GM19351 (cell line): Measurements from ENCODE around the gene SCN4A.
A peak's percentile ranks its signal among the peaks of the same experiment; 100 is the strongest.

Experiments
- ATAC-seq: cut with Tn5 transposase; IDR thresholded peaks from one replicate; pipeline ENCODE4 v1.9.1; 2021; ENCODE audit warnings: mild to moderate bottlenecking, moderate library complexity; ENCODE audit not compliant: unreplicated experiment

Gene SCN4A

GRCh38 chr17:63960006-63960405 lies 12.7 kb downstream of the SCN4A start:
- no peak for ATAC-seq

DNA sequence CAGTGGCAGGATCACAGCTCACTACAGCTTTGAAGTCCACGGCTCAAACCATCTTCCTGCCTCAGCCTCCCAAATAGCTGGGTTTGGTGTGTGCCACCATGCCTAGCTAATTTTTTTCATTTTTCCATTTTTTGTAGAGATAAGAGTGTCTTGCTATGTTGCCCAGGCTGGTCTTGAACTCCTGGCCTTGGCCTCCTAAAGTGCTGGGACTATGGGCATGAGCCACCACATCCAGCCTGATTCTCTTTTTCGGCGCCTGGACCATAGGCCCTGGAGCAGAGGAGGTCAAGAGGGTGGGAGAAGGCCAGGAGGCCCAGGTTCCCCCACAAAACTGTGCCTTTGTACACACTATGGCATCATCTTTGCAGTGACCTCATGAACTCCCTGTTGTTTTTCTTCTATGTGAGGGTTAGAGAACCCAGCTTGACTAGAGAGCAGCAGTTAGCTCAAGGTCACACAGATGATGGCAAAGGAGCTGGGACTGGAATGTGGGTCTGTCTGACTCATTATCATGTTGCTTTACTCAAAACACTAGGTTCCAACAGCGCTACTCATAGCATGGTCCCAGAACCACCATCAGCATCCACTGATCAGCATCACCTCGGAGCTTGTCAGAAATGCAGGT lies 16.3 kb downstream of the SCN4A start:
- ATAC-seq, result no peak

DNA sequence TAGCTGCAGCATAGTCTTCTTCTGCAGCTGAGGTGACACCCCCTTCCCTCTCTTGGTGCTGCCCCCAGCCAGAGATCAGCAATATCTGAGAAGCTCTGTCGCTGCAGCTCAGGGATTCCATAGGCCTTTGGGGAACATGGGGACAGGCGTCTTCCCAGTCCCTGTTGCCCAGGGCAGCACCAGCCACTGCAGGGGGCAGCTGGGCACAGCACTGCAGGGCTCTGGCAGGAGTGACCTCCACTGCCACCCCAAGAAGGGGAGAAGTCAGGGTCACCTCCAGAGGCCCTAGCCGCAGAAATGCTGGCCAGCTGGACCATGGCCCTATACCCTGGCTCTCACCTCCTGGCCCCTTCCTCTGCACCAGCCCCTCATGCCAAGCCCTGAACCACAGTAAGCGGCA lies 16.9 kb downstream of the SCN4A start:
- no peak for ATAC-seq

DNA sequence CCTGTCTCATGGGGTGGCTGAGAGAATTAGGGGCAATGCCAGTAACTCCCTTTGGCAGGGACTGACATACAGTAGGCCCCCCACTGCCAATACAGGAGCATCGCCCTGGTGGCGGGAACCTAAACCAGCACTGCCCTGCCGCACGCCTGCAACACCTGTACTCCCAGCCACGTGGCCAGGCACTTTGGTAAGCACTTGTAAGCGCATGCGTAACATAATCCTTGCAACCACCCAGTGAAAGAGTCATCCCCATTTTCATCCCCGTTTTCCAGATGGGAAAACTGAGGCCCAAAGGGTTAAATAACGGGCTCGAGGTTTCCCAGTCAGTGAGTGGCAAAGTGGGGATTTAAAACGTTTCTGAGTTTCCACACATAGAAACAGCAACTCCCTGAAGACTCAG lies 17.5 kb downstream of the SCN4A start:
- ATAC-seq, result no peak

DNA sequence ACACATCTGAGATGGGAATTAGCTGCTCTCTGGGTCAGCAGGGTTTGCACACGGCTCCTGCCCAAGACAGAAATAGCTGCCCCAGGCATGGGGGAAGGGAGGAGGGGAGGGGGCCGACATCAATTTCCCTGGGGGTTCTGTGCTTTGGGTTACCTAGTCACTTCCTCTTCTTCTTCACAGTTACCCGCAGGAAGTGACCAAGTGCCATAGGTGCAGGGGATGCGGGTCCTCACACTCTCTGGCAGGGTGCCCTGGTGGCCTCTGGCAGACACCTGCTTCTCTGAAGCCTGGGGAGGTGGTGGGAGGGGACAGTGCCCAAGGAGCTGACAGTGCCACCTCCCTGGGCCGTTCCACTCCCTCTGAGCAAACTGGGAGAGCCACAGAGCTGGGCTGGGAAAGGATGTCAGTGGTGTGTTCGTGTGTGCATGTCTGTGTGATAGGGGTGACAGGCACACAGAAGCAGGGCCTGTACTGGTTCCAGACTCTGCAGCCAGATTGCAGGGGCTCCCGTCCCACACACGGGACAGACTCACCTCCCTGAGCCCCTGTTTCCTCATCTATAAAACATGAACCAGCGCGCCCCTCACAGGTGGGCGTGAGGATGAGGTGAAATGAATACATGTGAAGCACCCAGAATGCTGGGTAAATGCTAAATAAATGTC lies 18.2 kb downstream of the SCN4A start:
- no peak for ATAC-seq

- no peak for ATAC-seq
These were observed 21.5 kb downstream of the SCN4A start for GRCh38 chr17:63950940-63951907.

- no peak for ATAC-seq
These were observed 23.0 kb downstream of the SCN4A start for GRCh38 chr17:63949576-63950250.

DNA sequence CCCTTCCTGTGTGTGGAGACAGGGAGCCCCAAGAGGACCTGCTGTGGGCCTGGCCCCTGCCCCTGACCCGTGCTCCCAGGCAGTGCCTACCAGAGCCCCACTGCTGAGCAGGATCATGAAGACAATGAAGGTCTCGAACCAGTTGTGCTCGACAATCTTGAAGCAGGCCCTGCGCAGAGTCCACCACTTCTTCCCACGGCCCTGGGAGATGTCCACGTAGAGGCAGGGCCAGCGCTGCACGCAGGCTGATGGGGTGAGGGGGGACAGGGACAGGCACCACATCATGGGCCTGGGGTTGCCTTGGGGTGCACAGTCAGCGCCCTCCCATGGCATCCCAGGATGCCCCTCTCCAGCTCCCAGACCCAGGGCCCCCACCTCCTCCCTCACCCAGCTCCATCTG lies 24.2 kb downstream of the SCN4A start:
- no peak for ATAC-seq

- ATAC-seq, result no peak
These were observed 24.9 kb downstream of the SCN4A start for GRCh38 chr17:63947711-63948330.

GRCh38 chr17:63946440-63947363 lies 26.0 kb downstream of the SCN4A start:
- ATAC-seq, result peak; percentile 83

GRCh38 chr17:63945784-63946439 lies 26.8 kb downstream of the SCN4A start:
- ATAC-seq, result peak; percentile 45

DNA sequence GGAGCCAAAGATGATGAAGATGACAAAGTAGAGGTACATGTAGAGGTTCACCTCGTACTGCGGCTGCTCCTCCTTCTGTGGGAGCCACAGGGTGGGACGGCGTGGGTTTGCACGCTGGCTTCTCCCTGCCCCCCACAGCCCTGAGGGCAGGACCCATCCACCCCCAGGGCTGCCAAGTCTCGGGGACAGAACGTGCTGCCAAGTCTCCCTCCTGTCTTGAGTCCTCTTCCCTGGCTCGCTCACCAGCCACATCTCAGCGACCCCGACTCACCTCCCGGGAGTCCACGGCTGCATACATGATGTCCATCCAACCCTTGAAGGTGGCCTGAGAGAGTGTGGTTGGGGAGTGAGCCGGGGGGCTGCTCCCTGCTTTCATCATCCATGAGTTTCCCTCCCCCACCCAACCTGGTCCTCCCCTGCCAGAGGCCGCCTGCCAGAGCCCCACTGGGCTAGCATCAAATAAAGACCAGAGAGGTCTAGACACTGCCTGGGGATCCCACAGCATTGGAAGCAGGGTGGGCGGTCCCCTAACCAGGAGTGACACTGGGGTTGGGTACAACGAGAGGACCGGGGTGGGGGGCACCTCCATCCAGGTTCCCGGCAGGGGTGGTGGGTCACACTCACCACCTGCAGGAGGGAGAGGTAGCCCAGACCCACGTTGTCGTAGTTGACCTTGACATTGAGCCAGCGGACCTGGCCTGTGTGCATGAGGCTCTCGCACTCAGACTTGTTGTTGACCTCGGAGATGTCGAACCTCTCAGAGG lies 27.8 kb downstream of the SCN4A start:
- no peak for ATAC-seq

DNA sequence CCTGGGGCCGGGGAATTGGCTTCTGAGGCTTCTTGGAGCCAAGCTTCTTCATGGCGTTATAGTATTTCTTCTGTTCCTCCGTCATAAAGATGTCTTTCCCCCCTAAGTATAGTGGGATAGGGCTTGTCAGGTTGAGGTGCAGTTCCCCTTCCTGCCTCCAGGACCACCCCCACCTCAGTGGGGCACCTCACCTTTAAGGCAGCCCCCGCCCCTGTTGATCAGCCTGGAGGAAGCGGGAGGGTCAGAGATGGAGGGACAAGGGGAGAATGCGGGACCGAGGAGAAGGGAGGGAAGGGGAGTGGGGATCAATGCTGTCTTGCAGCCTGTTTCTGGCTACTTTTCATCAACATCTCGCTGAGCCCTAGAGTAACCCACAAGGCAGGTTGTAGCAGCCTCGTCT lies 29.0 kb downstream of the SCN4A start:
- ATAC-seq, result no peak

DNA sequence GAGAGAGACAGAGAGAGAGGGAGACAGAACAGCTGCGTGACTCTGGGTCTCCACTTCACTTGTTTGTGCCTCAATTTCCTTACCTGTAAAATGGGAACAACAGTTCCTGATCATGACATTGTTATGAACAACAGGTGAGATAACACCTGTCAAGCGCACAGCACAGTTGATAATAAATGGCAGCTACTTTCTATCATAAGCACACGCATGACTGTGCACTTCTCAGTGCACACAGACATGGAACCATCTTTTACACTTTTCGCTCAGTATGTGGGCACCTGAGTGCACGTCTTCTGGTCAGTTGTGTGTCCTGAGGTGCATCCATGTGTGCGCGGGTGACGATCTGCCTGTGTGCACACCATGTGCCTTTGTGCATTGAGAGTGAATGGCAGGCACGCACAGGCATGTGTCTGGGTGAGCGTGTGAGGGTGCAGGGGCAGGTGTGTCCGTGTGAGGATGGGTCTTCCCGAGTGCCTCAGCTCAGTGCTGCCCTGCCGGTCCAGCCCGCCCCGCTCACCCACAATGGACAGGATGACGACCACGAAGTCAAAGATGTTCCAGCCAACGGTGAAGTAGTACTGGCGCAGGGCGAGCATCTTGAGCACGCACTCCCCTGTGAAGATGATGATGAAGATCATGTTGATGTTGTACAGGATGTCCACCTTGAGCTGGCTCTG lies 30.3 kb downstream of the SCN4A start:
- no peak for ATAC-seq

- ATAC-seq, result no peak
These were observed 31.0 kb downstream of the SCN4A start for GRCh38 chr17:63941751-63942150.

DNA sequence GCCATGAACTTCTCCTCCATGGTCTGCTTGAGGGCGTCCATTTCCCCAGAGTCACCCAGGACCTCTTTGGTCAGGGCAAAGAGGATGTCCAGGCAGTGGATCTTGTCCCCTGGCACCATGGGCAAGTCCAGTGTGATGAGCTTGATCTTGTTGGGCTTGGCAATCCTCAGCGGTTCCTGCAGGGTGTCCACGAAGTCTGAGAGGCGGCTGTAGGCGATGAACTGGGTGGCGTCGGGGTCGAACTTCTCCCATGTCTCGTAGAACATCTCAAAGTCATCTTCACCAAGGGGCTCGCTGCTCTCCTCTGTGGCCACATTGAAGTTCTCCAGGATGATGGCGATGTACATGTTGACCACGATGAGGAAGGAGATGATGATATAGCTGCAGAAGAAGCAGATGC lies 31.6 kb downstream of the SCN4A start:
- ATAC-seq, result no peak

- no peak for ATAC-seq
These were observed 32.1 kb downstream of the SCN4A start for GRCh38 chr17:63940584-63940983.

GRCh38 chr17:63939884-63940283 lies 32.8 kb downstream of the SCN4A start:
- no peak for ATAC-seq
